Activated CD4-positive, alpha-beta T cell treated with anti-CD3 and anti-CD28 coated beads for 48 hours (primary cell): ENCODE results near the gene ATG7.
"Not testable (repeated sequence)": the region's sequence is repeated elsewhere in the genome, so short reads cannot be mapped to it uniquely, and the experiment has no call there.

Source experiments
- DNase-seq: peaks from one replicate; pipeline ENCODE4 v3.0.0-alpha.2; 2020

The ATG7 gene

DNA sequence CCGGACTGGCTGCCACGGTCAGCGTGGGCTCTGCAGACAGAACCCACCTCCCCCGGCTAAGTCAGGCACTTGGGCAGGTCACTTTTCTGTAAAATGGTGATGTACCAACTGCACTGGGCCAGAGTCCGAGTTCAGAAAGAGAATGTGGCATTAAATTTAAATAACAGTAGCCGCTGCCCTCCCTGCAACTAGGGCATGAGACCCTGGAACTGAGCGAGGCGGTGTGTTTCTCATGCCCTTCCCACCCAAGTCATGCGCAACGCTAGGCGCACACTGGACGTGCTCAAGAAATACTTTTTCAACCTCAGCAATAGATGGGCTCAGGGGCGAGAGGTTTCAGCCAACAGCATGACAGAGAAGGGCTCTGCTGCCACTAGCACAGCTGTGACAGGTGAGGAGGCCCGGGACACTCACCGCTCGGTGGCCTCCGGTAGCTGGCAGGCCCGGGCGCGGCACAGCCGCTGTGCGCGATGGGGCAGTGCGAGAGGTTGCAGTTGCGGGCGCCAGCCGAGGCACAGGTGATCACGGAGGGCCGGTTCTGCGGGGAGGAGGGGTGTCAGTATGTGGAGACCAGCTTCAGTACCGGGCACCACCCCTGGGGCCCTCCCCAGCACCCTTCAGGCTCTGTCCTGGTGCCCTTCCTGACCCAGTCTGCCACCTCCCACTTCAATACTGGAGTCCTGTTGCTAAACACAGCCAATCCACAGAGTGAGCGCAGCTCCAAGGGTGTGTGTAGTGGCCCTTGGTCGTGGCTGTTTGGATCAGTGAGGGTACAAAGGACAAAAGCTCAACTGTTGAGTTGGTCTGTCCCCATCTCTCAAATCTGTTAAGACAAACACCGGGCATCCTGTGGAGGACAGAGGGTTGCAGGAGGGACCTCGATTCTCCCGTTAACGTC lies 287.0 kb downstream of the ATG7 start:
- no peak for DNase-seq

DNA sequence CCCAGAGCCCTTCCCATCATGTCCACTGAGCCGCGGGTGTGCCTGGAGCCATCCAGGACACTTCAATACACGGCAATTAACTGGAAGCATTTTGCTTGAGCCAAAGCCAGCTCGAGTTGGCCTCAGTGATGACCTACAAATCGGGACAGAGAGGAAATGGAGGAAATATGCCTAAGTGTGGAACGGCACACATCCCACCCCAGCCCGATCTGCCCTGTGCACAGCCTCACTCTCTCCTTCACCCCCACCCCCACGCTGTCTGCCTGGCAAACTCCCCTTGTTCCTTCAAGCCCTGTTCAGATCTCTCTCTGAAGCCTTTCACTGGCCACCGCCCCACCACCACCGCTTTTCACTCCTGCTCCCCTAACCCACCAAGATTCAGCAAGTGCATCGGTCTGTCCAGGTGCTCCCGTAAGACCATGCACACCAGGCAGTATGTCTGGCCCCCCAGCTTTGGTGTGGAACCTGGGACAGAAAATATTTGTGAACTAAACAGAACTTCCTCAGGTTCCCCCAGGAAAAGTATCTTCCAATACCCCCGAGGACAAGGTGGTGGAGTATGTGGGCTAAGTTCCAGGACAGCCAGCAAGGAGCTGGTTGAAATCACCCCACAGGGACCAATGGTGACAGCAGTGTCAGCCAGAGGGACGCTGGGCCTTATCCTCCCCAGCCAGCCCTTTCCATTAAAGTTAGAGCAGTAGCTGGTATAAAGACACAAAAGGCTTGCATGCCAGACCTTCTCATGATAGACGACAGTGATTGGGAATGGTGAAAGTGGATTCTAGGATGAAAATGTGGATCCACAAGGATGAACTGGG lies 287.8 kb downstream of the ATG7 start:
- DNase-seq = no peak

DNA sequence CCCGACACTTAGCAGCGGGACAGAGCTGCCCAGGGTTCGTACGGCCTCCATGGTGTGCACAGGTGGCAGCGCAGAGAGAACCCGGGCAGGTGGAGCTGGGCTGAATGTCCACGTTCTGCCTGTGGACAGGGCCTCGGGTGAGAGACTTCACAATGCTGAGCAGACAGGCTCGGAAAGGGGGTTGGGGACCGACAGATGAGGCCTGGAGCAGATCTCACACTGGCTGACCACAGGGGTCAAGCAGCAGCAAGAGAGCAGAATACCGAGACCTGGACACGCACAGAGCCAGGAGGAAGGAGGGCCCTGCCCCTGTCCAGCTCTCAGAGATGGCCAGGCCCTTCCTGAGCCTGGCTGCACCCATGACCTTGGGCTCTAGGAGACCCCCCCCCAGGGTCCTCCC lies 288.5 kb downstream of the ATG7 start:
- DNase-seq = no peak

DNA sequence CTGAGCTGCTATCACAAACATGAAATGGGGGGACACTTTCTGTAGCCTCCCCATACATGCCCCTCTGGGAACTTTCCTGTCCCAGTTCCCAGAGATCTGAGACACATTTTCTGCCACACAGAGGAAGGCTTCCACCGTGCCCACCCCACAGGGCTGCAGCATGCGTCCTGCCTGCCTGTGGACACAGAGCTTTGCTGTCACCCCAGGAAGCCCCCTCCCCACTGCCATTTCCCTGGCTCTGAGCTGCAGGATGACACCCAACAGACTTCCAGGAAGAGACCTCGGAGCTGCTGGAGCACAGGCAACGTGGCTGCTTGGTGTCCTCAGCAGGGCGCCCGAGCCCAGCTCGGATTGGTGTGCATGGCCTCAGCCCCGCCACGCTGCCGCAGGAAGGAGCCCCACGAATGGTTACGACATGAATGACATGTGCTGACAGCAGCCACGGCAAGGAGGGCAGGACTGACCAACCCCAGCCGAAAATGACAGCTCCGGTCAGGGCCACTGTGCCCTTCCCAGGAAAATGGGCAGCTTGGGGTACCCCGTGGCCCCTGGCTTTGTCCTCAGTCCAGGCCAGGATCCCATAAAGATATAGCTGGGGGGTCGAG lies 290.2 kb downstream of the ATG7 start:
- DNase-seq = no peak

DNA sequence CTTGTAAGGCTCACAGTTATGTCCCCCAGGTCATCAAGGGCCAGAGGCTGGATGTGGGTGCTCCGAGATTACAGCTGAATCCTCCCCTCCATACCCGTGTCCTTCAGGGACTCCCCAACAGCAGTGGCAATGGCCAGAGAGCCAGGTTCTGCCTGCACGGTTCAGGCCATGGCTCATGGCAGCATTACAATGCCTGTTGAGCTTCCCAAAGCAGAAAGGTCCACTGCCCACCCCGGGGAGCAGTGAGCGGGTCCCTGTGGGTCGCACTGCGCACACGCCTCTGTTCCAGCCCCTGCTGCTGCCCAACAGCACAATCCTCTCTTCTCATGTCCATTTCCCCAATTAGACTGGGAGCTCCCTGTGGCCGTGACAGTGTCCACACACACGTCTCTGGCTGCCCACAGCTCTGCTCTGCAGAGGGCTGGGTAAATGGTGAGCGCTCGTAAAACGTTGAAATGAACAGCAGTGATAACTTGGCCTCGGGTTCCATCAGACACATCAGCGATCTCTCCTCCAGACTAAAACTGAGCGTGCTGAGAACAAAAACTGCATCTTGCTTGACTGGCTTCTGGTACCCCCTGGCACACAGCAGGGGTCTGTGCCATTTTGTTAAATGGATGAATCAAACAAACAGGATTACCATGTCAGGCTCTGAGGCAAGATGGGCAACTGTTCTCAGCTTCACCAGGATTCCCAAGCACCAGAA lies 291.1 kb downstream of the ATG7 start:
- DNase-seq = no peak

DNA sequence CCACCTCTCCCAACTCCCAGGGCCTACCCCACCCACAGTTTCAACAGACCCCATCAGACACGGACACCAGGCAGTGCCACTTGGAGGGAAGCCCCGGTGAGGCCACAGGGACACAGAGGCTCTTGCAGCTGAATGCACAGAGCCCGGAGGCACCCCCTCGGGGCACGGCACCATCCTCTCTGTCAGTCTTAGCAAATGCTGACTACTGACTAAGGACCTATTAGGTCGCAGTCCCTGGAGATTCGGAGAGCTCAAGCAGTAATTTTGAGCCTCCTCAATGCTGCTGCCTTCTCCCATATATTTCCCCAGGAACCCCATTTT lies 291.6 kb downstream of the ATG7 start:
- DNase-seq = no peak

DNA sequence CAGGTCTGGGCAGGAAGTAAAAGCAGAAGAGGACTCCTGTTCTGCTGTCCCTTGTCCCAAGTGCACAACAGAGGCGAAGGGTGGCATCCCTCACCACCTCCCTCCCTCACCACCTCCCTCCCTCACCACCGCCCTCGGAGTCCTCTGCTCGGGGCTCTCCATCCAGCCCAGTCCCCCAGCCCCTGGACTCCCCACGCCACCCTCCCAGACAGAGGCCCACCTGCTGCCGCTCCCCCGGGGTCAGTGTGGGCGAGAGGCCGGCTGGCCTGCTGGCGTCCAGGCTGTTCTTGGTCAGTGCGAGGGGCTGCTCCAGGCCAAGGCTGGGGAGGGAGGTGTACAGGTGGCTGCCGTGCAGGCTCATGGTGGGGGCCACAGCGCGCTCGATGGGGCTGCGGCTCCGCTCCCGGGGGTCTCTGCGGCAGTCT lies 292.4 kb downstream of the ATG7 start:
- DNase-seq = no peak

DNA sequence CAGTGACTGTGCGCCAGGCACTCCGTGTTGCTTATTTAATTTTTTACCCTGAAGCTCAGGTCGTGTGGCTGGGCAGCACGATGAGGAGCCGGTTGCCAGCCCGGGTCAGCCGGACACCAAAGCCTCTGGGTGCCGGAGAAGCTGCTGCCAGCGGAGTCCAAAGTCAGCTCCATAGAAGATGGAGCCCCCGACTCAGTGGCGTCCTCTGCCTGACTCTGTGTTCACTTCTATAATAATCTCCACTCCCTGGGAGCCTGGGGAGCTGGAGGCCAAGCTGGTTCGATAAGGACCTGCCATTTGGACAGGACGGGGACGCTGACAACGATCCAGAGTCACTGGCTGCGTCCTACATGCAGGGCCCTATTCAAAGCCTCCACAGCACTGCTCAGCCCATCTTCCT lies 292.9 kb downstream of the ATG7 start:
- DNase-seq = no peak

DNA sequence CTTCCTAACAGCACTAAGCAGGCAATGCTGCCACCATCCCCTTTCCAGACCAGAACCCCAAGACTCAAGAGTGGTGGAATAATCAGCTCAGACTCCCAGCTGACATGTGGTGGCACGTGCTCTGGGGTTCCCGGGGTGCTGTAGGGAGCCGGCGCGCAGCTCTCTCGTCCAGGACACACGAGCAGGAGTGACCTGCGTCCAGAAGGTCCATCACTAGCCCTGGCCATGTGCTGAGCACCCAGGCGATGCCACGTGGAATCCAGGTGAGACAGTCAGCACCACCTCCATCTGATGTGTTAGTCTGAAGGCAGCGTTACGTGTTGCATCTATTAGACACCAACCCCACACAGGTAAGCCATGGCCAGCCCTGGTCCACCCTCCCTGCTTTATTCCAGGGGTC lies 293.3 kb downstream of the ATG7 start:
- no peak for DNase-seq

DNA sequence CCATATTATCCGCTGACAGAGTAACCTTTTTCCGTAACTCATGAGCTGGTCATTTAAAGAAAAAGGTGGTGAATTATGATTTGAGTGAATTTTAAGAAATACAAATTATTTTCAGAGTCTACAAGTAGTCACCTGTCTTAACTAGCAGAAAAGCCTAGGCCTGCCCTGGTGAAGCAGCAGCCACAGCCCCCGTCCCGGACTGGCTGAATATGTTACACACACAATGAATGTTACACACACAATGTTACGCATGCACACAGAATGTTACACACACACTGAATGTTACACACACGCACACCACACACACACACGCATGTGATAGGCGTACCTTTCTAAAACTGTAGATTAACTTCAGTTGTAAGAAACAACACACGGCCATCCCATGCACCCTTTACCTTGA lies 293.7 kb downstream of the ATG7 start:
- no peak for DNase-seq

DNA sequence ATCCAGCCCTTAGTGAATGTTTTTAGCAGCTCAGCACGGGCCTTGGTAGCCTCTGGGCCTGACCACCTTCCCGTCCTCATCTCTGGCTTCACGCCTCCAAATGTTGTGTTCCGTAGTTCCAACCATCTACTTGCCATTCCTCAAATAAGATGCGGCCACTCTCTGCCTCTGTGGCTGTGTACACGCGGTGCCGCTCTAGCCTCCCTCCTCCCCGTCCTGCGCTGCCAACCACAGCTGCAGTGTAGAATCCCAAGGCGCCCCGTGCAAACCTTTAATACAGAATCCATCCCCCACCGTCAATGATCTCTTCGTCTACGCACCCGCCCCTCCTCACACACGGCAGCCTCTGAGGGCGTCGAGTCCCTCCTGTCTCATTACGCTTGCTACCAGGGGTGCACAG lies 294.3 kb downstream of the ATG7 start:
- DNase-seq = no peak

DNA sequence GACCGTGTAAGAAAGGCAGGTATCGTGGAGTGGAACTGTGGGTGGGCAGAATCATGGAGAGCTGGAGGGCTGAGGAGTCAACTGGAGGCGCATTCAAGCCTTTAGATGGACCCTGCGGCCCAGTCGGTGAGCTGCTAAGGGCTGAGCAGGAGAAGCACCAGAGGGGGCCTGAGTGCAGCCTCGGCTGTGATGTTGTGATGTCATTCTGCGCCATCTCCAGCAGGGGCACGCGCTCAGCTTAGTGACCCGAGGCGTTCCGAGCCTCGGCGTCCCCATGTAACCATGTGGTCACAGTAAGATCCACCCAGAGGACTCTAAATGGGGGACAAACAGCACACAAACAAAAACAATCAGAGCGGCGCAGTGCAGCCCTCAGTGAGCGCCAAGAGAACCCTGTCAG lies 294.7 kb downstream of the ATG7 start:
- no peak for DNase-seq

DNA sequence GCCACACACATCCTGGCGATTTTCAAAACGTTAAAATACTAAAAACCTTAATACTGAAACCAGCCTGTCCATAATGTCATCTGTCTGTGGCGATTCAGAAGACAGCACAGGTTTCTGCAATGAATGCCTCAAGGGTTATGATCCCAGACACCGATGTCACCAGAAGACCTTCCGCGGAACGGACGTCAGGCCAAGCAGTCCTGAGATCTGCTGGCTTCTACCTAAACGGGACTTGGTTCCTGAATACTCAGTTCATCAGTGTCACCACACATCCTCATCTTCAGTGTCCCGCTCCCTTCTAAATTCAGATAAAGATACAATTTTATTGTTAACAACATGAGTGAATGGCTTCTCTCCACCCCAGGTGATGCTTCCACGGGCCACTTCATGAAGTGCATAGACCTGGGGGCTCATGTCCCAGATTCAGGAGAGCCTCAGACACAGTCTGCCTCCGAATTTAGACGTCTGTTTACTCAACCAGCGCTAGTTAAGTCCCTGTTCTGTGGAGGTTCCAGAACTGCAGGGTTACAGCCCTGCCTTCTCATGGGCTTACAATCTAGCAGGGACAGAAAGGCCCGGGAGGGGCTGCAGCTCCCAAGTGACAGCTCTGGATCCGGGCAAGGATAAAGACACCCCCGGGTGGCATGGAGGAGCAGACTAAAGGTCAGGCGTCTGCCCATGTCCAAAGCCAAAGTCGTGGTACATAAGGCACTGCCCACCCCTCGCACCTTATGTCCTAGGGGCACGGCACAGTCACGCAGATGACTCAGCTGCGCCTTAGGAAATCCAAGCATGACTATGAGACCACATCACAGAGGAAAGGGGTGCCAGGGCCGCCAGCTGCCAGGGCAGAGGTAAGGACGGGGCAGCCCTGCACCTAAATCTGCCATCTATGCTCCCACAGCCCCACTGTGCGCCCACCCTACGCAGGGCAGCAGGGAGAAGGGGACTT lies 295.6 kb downstream of the ATG7 start:
- peak; percentile 22 for DNase-seq

DNA sequence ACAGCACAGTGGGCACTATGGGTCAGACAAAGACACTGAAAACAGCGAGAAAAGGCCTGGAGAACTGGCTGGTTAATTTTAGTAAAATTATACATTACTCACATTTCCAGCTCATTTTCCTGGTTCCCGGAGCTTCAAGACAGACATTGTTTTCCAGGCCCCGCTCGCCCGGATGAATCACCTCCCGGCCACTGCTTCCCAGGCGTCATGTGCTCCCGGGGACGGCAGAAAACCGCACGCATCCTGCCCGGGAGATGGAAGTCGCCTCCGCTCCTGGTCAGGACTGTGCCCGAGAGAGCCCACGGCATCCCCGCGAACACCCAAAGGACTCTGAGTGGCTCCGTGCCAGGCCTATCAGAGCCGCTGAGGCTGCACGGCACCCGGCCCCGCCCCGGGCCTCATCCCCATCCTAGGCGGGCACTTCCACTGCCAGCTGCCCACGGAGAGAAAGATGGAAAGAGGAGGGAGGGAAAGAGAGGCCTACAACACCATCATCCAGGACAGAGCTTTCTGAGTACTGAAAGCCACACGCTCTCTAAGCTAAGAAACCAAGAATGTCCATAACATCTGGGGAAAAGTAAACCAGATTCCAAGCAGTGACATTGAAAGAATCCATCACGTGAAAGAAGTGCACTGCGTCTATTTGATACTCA lies 296.4 kb downstream of the ATG7 start:
- DNase-seq = no peak

DNA sequence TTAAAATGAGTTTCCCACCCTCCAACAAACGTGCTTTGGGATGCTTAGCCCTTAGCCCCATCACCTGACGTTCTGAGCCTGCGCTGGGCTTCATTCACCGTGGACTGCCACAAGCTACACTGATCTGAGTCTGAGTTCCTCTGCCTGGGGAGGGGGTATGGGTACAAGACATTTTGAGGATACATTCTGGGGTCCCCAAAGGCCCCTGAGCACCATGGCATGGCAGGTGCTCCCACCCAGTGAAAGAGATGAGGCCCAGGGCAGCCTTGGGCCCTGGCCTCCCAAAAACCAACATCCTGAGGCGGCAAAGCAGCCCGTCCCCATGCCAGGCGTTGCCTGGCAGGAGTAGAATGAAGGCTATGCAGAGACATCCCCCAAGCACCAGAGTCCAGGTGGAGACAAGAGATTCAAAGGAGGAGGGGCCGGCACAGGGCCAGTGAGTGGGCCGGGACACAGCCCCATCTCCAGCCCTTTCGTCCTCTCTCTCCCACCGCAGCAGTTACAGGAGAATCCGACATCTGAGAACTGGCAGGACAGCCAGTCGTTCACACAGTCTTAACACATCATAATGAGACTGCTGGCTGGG lies 297.1 kb downstream of the ATG7 start:
- no peak for DNase-seq

DNA sequence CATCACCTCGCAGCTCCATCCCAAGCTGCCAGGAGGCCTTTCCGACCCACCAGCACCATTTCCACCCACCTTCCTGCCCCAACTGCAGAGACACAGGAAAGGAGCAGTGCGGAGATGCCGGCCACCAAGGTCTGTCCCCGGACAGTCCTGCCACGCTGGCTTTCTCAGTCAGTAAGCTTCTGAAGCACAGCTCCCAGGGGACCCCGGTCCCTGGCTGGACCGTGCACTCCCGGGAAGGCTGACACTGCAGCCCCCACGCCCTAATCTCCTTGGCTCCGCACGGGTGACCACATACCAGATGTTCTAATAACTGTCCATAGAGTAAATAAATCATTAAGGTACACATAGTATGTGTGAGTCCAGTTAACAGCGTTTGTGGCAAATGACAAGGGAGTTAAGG lies 298.1 kb downstream of the ATG7 start:
- DNase-seq = no peak

DNA sequence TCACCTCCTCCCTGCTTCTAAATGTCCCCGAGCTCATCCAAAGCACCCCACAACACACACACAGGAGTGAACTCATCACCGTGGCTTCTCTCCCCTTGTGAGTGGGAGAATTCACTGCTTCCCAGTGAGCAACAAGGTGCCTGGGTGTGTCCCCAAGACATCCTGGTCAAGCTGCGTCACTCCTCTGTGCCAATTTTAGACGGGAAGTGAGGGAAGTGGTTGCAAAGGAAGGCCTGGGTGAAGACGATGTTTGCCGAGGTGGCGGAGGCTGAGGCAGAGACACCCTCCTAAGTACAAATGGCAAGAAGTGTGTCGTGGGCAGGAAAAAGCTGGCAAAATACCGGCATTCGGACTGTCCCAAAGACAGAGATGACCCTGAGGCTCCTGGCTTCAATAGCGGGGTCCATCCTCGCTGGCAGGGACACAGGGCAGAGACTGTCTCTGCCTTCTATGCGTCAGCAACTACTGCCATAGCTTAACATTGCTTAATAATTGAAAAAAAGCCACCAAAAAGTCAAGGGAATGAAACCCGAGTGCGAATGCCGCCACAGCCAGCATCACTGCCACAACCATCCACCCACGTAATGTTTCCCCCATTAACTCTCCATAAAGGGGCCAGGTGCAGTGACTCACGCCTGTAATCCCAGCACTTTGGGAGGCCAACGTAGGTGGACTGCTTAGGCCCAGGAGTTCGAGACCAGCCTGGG lies 298.7 kb downstream of the ATG7 start:
- no peak for DNase-seq

DNA sequence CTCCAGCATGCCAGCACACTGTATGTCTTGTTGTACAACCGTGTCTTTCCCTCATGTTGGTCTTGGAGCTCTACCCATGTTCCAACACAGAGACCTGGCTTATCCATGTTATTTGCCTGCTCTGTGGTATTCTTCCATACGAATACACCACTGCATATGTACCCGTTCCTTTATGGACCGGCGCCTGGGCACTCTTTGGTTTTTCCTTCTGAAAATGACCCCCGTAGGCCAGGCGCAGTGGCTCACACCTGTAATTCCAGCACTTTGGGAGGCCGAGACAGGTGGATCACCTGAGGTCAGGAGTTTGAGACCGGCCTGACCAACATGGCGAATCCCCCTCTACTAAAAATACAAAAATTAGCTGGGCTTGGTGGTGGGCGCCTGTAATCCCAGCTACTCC lies 300.5 kb downstream of the ATG7 start:
- DNase-seq = not testable (repeated sequence)

DNA sequence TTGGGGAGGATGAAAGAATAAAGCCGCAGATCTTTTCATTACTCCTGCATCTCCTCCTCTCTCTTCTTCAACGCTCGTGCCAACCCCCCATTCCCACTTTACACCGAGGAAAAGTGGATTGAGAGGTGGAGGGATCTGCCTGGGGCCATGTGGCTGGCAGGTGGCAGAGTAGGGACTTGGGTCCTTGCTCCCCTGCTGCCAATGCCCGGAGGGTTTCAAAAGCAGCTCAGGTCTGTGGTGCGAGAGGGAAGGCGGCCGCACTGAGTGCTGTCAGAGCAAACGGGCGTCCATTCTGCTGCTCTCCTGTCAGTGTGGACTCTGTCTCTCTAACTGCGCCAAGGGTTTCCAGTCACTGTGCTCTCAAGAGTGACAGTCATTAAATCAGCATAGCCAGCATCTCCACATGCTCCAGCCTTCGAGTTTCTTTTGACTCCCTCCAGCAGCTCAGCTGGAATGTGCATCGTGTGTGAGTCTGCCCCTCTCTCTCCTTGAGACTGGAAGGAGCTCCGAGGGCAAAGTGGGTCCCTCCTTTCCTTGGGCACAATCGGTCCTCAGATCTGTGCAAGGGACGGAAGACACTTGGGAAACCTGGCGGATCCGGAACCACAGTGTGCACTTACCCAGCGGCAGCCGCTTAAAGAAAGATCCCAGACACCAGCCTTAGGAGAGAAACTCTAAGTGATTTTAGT lies 302.9 kb downstream of the ATG7 start:
- DNase-seq = no peak

DNA sequence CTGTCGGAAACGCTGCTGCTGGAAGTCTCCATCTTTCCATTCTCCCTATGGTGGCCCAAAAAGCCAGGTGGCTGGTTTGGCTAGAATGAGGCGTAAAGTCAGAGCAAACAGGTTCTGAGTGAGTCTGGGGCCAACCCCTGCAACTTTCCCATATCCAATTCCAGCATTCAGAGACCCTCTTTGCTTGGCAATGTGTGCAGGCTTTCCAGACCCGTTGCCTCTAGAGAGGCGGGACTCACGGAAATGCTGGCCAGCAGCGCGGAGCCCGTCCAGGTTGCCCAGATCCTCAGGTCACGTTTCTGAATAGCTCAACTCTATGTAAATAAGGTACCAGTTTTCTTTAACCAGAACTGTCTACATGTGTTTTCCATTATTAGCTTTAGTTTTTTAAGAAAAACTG lies 303.5 kb downstream of the ATG7 start:
- DNase-seq = no peak
